H9 (cell line): Measurements from ENCODE around the gene TENT5C. TPM values are rescaled to one million over a fixed set of nuclear protein-coding genes. Genes with fewer than 3 reads are reported as not detected.

Experiments
- DNase-seq: peaks from one replicate; pipeline ENCODE4 v3.0.0-alpha.2; 2017
- H2AFZ ChIP-seq: one replicate; pipeline ENCODE4 v1.6.1; 2013; ENCODE audit warnings: mild to moderate bottlenecking, low read length, control low read depth, moderate library complexity
- H2AK5ac ChIP-seq: 2 replicates; pipeline ENCODE4 v1.6.1; 2013; ENCODE audit warnings: low read length, control low read depth, mixed read lengths; ENCODE audit not compliant: insufficient read length
- H2BK120ac ChIP-seq: one replicate; pipeline ENCODE4 v1.6.1; 2013; ENCODE audit warnings: low read depth, mild to moderate bottlenecking, low read length, control low read depth, inconsistent platforms; ENCODE audit not compliant: poor library complexity, severe bottlenecking
- H2BK12ac ChIP-seq: 2 replicates; pipeline ENCODE4 v1.6.1; 2013; ENCODE audit warnings: low read length, control low read depth, mixed read lengths, low read depth; ENCODE audit not compliant: insufficient read length
- H2BK15ac ChIP-seq: 2 replicates; pipeline ENCODE4 v1.6.1; 2013; ENCODE audit warnings: low read depth, low read length, control low read depth
- H2BK20ac ChIP-seq: one replicate; pipeline ENCODE4 v1.6.1; 2013; ENCODE audit warnings: low read depth, mild to moderate bottlenecking, low read length, control low read depth, inconsistent platforms; ENCODE audit not compliant: poor library complexity, severe bottlenecking
- H2BK5ac ChIP-seq: 2 replicates; pipeline ENCODE4 v1.6.1; 2013; ENCODE audit warnings: low read length, control low read depth, mixed read lengths; ENCODE audit not compliant: insufficient read length
- H3K14ac ChIP-seq: 2 replicates; pipeline ENCODE4 v1.6.1; 2013; ENCODE audit warnings: low read length, control low read depth; ENCODE audit not compliant: insufficient read depth
- H3K18ac ChIP-seq: 2 replicates; pipeline ENCODE4 v1.6.1; 2013; ENCODE audit warnings: low read depth, mild to moderate bottlenecking, mixed read lengths, low read length, control low read depth; ENCODE audit not compliant: insufficient read length
- H3K23ac ChIP-seq: 2 replicates; pipeline ENCODE4 v1.6.1; 2013; ENCODE audit warnings: low read length, control low read depth, mixed read lengths, low read depth; ENCODE audit not compliant: insufficient read length
- H3K23me2 ChIP-seq: 2 replicates; pipeline ENCODE4 v1.6.1; 2013; ENCODE audit warnings: low read depth, mild to moderate bottlenecking, mixed read lengths, low read length, control low read depth; ENCODE audit not compliant: insufficient read length, poor library complexity, severe bottlenecking
- H3K27ac ChIP-seq: 2 replicates; pipeline ENCODE4 v1.5.1; 2013; ENCODE audit warnings: low read length, control low read depth, mixed read lengths, low read depth; ENCODE audit not compliant: insufficient read length
- H3K27me3 ChIP-seq: 2 replicates; pipeline ENCODE4 v1.6.1; 2013; ENCODE audit warnings: low read length, control low read depth, inconsistent platforms; ENCODE audit not compliant: insufficient read depth
- H3K4ac ChIP-seq: 2 replicates; pipeline ENCODE4 v1.6.1; 2013; ENCODE audit warnings: low read depth, mild to moderate bottlenecking, control low read depth, inconsistent platforms, low read length, moderate library complexity
- H3K4me1 ChIP-seq: 2 replicates; pipeline ENCODE4 v1.6.1; 2013; ENCODE audit warnings: low read length, control low read depth, inconsistent platforms; ENCODE audit not compliant: insufficient read depth
- H3K4me2 ChIP-seq: 2 replicates; pipeline ENCODE4 v1.6.1; 2013; ENCODE audit warnings: low read length, control low read depth, mixed read lengths; ENCODE audit not compliant: insufficient read length, insufficient read depth
- H3K56ac ChIP-seq: 2 replicates; pipeline ENCODE4 v1.6.1; 2013; ENCODE audit warnings: low read depth, mild to moderate bottlenecking, mixed read lengths, low read length, control low read depth; ENCODE audit not compliant: insufficient read length
- H3K79me1 ChIP-seq: 2 replicates; pipeline ENCODE4 v1.6.1; 2013; ENCODE audit warnings: low read depth, mild to moderate bottlenecking, moderate library complexity, low read length, control low read depth, inconsistent platforms; ENCODE audit not compliant: insufficient read depth, poor library complexity, severe bottlenecking
- H3K79me2 ChIP-seq: 2 replicates; pipeline ENCODE4 v1.6.1; 2013; ENCODE audit warnings: low read length, control low read depth, inconsistent platforms; ENCODE audit not compliant: insufficient read depth
- H3K9ac ChIP-seq: 2 replicates; pipeline ENCODE4 v1.6.1; 2013; ENCODE audit warnings: low read length, control low read depth, mixed read lengths; ENCODE audit not compliant: insufficient read length; ENCODE audit errors: extremely low read depth
- H3K9me3 ChIP-seq: one replicate; pipeline ENCODE4 v1.6.1; 2013; ENCODE audit warnings: low read depth, low read length, inconsistent platforms; ENCODE audit not compliant: control insufficient read depth
- H3T11ph ChIP-seq: one replicate; pipeline ENCODE4 v1.6.1; 2013; ENCODE audit warnings: mild to moderate bottlenecking, low read length, control low read depth, inconsistent platforms
- H4K20me1 ChIP-seq: one replicate; pipeline ENCODE4 v1.6.1; 2013; ENCODE audit not compliant: control insufficient read depth, insufficient read length, insufficient read depth
- H4K5ac ChIP-seq: 2 replicates; pipeline ENCODE4 v1.6.1; 2013; ENCODE audit warnings: low read depth, mild to moderate bottlenecking, mixed read lengths, low read length, control low read depth; ENCODE audit not compliant: insufficient read length
- H4K8ac ChIP-seq: replicated peaks from 2 replicates; pipeline ENCODE4 v1.6.1; 2013; ENCODE audit warnings: low read length, control low read depth, mixed read lengths, low read depth; ENCODE audit not compliant: insufficient read length
- H4K91ac ChIP-seq: 2 replicates; pipeline ENCODE4 v1.6.1; 2013; ENCODE audit warnings: low read depth, mild to moderate bottlenecking, moderate library complexity, mixed read lengths, low read length, control low read depth; ENCODE audit not compliant: insufficient read length
- H3K27ac Mint-ChIP-seq, 3 experiments: 2 replicates in 2 of 3; 3 replicates in 1 of 3; pipeline ENCODE4 v1.8.0; 2020 to 2021; ENCODE audit warnings: mixed read lengths in 3 of 3, mild to moderate bottlenecking in 1 of 3, moderate library complexity in 1 of 3
- H3K27me3 Mint-ChIP-seq: 2 replicates; pipeline ENCODE4 v1.8.0; 2021; ENCODE audit warnings: low read depth, mild to moderate bottlenecking, moderate library complexity, mixed read lengths
- H3K36me3 Mint-ChIP-seq, 3 experiments: 2 replicates in 2 of 3; 3 replicates in 1 of 3; pipeline ENCODE4 v1.8.0; 2020 to 2021; ENCODE audit warnings: low read depth in 3 of 3, mixed read lengths in 3 of 3; ENCODE audit not compliant: insufficient read depth in 1 of 3
- H3K4me1 Mint-ChIP-seq, 2 experiments: 2 replicates each; pipeline ENCODE4 v1.8.0; 2020; ENCODE audit warnings: mixed read lengths in 2 of 2
- H3K4me3 Mint-ChIP-seq, 2 experiments: 2 replicates in 1 of 2; 3 replicates in 1 of 2; pipeline ENCODE4 v1.8.0; 2020 to 2021; ENCODE audit warnings: mild to moderate bottlenecking in 2 of 2, mixed read lengths in 2 of 2, moderate library complexity in 1 of 2
- H3K9me3 Mint-ChIP-seq, 2 experiments: 2 replicates in 1 of 2; 3 replicates in 1 of 2; pipeline ENCODE4 v1.8.0; 2020; ENCODE audit warnings: mild to moderate bottlenecking in 2 of 2, mixed read lengths in 2 of 2, moderate library complexity in 1 of 2
- CTCF ChIP-seq: fragments of 200-600 bp; sonication (generic); conservative IDR thresholded peaks from 3 replicates; pipeline ENCODE4 v1.8.0; 2021; ENCODE audit warnings: antibody characterized with exemption, mild to moderate bottlenecking
- WGBS: extraction: QIAGEN DNeasy Blood & Tissue Kit; methylation state at CpG from one replicate; pipeline ENCODE4 v1.1.7; 2013; ENCODE audit warnings: missing lambda C conversion rate, low lambda C conversion rate, mixed read lengths; ENCODE audit not compliant: insufficient read length; ENCODE audit errors: extremely low coverage; 5-methylcytosine and 5-hydroxymethylcytosine counted together
- total RNA-seq: library from RNA; stranded (reverse); gene quantifications from 2 replicates; pipeline ENCODE4 v1.2.1, GENCODE V29; 2021

The TENT5C gene
- total RNA-seq, 1 experiment from 2014 or later, result 0.37 TPM

- no peak for TF ChIP-seq CTCF
- Histone ChIP-seq H3K9ac (no peak overlapping the region), H4K8ac (no peak overlapping the region), H3K9me3 (no peaks in the 10 kb centered on the region), H3K79me1 (no peaks in the 10 kb centered on the region), H4K91ac (no peak overlapping the region), H3K79me2 (no peaks in the 10 kb centered on the region), H3K4me1 (no peaks in the 10 kb centered on the region), H2BK5ac (no peak overlapping the region), H3K4me2 (no peak overlapping the region), H2BK12ac (no peak overlapping the region), H2BK15ac (no peak overlapping the region), H2AK5ac (no peak overlapping the region), H4K20me1 (no peaks in the 10 kb centered on the region), H3T11ph (no peak overlapping the region), H3K27me3 (no peaks in the 10 kb centered on the region), H2BK20ac (no peak overlapping the region), H3K56ac (no peak overlapping the region), H3K18ac (no peak overlapping the region), H4K5ac (no peak overlapping the region), H2AFZ (no peak overlapping the region), H2BK120ac (no peak overlapping the region), H3K14ac (no peak overlapping the region; the same call in 1 of the 2 replicates), H3K27ac (no peak overlapping the region), H3K23me2 (no peaks in the 10 kb centered on the region), H3K4ac (no peak overlapping the region), H3K23ac (no peak overlapping the region)
- peaks cover 14% of the 10 kb centered on the region for H3K27me3 Mint-ChIP-seq
- no peak overlapping the region; a peak in 1 of 7 replicates for H3K27ac Mint-ChIP-seq
- H3K4me1 Mint-ChIP-seq, result peaks cover 5 to 6% of the 10 kb centered on the region in 2 experiments
- no peaks in the 10 kb centered on the region for H3K9me3 Mint-ChIP-seq
- H3K4me3 Mint-ChIP-seq, result no peak overlapping the region
- no CpG with 5 or more reads among the region's 6 CpGs for WGBS
- peak; percentile 7 for DNase-seq
- H3K36me3 Mint-ChIP-seq, result no peaks in the 10 kb centered on the region
Measured at GRCh38 chr1:117598489-117598888, 7.4 kb upstream of the TENT5C start.
